Measurements from ENCODE around the gene KLHL22.
"Not testable (repeated sequence)": the region's sequence is repeated elsewhere in the genome, so short reads cannot be mapped to it uniquely, and the experiment has no call there.

Gene KLHL22

DNA sequence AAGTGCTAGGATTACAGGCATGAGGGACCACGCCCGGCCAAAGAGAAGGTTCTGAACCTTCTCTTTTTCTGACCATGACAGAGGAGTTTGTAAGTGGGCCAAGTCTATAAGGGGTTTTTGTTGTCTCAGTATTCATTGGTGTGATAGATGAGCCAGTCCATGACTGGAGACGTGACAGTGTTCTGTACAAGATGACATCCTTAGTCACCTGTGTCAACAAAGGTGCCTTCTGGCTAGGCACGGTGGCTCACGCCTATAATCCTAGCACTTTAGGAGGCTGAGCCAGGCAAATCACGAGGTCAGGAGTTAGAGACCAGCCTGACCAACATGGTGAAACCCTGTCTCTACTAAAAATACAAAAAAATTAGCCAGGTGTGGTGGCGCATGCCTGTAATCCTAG is 4.2 kb upstream of the KLHL22 start:
- no peak for DNase-seq

DNA sequence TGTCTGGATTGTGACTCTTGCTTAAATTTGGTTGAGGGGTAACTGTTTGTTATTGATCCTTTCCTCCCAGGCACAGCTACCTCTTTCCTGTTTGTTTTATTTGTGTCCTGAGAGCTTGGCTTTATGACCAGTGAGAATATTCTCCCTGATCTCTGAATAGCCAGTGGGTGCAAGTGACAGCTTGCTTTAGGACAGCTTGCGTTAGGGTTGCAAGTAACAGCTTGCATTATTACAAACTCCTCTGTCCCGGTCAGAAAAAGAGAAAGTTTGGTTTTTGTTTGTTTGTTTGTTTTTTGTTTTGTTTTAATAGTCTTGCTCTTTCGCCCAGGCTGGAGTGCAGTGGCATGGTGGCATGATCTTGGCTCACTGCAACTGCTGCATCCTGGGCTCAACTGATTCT is 3.3 kb upstream of the KLHL22 start:
- no peak for DNase-seq

DNA sequence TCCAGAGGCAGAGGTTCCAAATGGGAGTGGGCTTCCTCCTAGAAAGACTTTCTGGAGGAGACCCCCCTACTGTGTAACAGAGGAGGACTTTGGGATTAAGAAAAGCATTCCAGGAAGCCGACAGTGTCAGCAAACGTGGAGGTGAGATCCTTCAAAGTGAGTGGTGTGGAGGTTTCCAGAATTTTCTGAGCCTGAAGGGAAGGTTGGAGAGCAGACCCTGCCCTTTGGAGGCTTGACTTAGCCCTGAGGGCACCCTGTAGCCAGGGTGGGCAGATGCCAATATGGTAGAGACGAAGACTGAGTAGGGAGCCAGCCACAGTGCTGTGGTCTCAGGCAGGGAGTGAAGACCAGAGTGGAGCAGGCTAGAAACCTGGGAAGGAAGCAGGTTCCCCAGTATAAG is 1.8 kb upstream of the KLHL22 start:
- no peak for DNase-seq

DNA sequence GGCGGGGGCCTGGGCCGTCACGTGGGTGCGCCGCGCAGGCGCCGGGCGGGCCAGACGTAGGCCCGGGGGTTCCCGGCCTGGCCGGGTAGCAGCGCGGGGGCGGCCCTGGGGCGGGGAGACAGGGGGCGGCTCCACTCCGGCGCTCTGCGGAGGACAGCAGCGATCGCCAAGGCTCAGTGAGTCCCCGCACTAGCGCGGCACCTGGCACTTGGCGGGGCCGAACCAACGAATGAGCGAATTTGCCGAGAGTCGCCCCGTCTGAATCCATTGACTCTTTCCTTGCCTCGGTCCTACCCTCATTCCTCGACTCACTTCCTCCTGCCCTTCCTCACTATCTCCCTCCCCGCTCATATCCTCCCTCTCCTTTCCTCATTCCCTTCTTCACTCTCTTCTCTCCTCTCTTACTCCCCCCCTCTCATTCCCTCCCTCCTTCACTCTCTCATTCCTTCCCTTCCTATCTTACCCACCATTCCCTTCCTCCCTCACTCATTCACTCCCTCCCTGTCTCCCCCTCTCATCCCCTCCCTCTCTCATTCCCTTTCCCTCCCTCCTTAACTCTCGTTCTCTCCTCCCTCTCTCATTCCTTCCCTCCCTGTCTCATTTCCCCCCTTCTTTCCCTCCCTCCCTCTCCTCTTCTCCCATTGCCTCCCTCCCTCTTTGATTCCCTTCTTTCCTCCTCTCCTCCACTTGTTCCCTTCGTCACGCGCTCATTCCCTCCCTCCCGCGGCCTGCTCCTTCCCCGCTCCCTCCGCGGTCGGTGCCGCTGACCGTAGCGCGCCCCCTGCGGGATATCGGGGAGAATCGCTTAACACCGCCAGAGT is 476 bp upstream of the KLHL22 start:
- DNase-seq, result peak; percentile 87

DNA sequence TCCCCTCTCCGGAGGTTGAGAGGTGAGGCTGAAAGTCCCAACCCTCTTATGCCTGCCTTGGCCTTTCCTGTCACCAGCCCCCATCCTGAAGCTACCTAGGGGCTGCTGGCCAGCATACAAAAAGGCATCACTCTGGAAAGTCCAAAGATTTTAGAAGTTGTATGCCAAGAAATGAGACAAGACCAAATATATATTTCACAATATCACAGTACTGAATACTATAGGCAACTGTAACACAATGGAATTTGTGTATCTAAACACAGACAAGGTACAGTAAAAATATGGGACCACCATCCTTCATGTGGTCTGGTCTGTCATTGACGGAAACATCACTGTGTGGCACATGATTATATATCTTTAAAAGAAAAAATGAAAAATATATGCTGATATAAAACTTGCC is 4.2 kb downstream of the KLHL22 start:
- DNase-seq, result no peak

DNA sequence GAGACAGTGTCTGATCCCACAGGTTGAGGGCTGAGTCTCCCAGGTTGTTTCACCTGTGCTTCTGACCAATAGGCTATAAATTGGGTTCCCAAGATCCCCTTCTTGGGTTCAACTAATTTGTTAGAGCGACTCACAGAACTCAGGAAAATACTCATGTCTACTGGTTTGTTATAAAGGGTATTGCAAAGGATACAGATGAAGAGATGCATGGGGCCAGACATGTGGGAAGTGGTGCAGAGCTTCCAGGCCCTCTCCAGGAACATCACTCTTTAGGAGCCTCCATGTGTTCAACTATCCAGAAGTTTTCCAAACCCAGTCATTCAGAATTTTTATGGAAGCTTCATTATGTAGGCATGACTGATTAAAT is 4.7 kb downstream of the KLHL22 start:
- DNase-seq, result no peak

DNA sequence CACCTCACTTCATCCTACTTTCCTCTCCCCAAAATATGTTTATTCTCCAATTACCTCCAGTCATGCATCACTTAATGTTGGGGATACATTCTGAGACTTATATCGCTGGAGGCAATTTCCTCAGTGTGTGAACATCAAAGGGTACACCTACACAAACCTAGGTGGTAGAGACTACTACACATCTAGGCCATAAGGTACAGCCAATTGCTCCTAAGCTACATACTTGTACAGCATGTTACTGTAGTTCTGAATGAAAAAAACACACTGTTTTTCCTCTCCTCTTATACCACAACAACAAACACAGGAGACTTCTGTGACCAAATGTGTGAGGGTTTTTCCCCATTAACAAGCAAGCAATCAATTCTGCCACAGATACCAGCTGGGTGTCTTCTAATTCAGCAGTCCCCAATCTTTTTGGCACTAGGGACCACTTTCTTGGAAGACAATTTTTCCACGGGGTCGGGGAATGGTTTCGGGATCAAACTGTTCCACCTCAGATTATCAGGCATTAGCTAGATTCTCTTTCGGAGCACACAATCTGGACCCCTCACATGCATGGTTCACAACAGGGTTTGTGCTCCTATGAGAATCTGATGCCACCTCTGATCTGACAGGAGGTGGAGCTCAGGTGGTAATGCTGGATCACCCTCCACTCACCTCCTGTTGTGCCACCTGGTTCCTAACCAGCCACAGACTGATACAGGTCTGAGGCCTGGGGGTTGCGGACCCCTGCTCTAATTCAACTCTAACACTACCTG is 5.2 kb downstream of the KLHL22 start:
- no peak for DNase-seq

DNA sequence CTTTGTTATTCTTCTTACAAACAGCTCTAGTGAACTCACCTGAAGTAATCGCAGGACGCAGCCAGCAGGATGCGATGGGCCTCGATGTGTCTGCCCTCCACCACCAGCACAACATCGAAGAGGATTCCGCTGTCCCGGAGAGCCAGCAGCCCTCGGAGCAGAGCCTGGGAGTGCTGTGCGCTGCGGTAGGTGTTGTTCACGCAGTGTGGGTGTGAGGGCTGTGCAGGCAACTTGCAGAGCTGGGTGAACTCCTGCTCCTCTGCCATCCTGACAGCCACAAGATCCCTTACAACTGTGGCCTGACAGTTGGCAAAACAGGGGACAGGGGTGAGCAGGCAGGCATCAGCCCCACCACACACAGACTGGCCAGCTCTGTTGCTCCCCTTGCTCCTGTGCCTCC is 6.6 kb downstream of the KLHL22 start:
- no peak for DNase-seq

DNA sequence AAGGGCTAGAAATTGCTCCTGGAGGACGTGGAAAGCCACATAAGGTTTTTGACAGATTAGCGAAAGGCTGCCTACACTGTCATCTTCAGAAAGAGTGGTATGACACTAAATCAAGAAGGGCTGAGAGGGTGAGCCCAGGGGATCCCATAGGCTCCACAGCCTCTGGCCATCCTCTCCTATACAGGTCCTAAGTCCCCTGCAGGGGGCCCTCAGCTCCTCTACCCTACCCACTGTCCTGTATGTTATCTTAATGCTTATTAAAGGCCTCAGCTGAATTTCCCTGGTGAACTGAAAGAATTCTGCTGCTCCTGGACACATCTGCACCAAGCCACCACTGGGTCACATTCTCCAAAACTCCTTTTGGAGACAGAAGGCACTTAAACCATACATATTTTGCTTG is 7.9 kb downstream of the KLHL22 start:
- DNase-seq, result no peak

DNA sequence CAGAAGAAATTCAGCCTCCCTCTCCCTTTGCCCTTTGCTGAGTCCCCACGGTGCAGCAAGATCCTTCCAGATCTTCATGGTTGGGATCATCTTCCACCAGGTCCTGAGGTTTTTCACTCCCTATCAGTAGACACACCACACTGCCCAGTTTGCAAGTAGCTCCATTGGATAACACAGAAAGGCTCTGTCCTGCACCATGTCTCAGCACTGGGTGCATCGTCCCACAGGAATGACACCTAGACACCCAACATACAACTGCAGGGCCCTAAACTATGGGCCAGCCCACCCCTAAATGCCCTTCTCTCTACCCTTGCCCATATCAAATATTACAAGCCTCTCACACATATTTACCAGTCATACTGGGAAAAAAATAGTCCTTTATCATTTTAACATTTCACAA is 9.4 kb downstream of the KLHL22 start:
- no peak for DNase-seq

DNA sequence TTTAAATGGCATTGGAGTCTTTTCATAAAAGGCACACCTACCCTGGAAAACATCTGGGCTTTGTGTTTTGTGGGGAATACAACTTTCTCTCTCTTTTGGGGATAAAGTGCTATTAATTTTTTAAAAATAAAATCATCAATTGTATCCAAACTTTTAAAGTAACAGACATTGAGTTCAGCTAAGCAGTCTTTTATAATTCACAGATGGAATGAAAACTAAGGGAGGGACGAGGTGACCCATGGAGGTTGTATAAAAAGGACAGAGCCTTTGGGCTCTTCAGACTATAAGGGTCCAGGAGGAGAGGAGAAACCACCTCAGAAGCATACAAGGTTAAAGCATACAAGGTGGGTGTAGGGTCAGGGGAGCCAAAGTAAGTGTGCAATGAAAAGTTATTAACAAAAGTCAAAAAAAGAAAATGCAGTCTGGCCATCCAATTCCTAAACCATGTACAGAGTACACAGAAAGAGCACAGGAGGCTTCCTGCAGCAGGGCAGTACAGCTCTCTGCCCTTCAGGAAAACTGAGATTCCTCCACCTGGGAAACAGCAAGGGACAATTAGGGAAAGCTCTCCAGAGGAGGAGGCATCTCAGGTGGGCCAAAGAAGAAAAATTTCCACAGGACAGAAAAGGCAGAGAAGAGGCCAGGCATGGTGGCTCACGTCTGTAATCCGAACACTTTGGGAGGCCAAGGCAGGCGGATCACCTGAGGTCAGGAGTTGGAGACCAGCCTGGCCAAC is 10.5 kb downstream of the KLHL22 start:
- DNase-seq, result no peak

DNA sequence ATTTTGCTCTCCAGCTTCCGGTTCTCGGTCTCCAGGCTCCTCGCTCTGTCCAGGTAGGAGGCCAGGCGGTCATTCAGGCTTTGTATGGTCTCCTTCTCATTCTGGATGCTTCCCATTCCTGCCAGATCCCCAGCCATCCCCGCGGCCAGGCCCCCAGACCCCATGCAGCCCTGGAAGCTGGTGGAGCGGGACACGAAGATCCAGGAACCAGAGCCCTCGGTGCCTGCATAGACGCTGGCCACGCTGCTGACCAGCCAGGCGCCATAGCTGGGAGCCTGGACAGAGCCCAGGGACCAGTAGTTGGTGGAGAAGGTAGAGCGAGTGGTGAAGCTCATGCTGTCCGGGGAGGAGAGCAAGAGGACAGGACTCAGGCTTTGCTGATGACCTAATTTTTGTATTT is 11.8 kb downstream of the KLHL22 start:
- DNase-seq, result no peak

DNA sequence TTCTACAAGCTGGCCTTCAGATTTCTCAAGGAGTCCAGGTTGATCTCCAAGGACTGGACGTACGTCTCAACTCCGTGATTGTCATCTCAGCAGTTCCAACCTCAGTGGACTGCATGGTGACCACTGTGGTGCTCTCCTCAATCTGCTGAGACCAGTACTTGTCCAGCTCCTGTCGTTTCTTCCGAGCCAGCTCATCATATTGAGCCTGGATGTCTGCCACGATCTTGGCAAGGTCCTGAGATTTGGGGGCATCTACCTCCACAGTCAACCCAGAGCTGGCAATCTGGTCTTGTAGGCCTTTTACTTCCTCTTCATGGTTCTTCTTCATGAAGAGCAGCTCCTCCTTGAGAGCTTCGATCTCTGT is 12.5 kb downstream of the KLHL22 start:
- not testable (repeated sequence) for DNase-seq

DNA sequence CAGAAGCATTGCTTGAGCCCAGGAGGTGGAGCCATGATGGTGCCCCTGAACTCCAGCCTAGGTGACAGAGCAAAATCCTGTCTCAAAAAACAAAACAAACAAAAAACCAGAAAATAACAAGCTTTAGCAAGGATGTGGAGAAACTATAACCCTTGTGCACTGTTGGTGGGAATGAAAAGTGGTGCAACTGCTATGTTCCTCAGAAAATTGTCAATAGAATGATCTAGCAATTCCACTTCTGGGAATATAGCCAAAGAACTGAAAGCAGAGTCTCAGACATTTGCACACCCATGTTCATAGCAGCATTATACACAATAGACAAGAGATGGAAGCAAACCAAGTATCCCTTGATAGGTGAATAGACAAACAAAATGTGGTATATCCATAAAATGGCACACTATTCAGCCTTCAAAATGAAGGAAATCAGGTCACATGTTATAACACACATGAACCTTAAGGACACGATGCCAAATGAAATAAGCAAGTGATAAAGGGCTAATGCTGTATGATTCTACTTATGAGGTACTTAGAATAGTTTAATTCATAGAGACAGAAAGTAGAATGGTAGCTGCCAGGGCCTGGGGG is 15.9 kb downstream of the KLHL22 start:
- no peak for DNase-seq

DNA sequence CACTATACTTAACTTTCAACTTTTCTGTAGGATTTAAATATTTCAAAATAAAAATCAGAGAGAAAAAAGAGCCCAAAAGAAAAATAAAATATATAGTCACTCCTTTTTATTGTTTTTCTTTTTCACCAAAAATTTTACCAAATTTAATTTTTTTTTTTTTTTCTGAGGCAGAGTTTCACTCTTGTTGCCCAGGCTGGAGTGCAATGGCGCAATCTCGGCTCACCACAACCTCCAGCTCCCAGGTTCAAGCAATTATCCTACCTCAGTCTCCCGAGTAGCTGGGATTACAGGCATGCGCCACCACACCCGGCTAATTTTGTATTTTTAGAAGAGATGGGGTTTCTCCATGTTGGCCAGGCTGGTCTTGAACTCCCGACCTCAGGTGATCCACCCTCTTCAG is 17.5 kb downstream of the KLHL22 start:
- DNase-seq, result not testable (repeated sequence)

DNA sequence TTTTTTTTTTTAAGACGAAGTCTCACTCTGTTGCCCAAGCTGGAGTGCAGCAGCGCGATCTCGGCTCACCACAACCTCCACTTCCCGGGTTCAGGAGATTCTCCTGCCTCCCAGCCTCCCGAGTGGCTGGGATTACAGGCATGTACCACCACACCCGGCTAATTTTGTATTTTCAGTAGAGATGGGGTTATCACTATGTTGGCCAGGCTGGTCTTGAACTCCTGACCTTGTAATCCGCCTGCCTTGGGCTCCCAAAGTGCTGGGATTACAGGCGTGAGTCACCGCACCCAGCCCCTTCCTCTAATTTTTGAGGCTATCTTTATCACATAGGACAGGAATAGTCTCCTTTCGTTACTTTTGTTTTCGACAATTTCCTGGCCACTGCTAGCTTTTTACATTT is 20.0 kb downstream of the KLHL22 start:
- not testable (repeated sequence) for DNase-seq

DNA sequence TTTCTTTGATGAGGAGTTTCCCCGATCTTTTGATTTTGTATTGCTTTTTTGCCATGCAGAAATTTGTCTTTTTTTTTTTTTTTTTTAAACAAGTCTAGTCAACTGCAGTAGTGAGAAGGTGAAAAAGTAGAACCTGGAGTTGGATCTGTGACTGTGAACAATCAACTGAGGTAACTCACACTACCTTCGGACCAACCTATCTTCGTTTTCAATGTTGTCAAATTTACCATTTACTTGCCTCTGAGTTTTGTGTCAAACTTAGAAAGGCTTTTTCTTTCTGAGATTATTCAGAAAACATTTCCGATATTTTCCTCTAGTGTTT is 20.5 kb downstream of the KLHL22 start:
- no peak for DNase-seq

DNA sequence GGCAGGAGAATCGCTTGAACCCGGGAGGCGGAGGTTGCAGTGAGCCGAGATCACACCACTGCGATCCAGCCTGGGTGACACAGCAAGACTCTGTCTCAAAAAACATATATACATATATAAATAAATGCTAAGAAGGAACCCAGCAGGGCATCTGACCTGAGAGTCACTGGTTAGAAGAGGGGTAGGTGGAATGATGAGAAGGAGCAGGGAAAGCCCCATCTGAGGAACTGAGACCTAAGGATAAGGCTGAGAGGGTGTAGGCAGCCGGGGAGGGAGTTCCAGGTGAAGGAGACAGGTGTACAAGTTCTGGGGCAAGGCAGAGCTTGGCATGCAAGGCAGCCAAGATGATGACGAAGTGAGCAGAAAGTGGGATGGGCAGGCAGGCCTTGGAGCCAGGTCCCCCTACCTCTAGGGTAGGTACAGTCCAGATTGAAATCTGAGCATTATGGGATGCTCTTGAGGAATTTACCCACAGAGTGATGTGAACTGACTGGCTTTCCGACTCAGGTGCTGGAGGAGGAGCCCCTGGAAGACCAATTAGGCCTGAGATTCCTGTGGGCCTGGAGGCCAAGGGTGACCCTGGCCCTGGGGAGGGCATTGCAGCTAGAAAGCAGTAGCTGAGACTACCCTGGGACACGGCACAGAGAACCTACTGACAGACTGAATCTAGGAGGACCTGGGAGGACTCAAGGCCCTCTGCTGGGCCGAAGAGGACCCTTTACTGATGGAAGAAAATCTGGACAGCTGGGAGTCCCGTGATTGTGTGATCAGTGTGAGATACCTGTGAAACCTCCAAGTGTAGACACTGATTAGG is 22.8 kb downstream of the KLHL22 start:
- DNase-seq, result no peak

DNA sequence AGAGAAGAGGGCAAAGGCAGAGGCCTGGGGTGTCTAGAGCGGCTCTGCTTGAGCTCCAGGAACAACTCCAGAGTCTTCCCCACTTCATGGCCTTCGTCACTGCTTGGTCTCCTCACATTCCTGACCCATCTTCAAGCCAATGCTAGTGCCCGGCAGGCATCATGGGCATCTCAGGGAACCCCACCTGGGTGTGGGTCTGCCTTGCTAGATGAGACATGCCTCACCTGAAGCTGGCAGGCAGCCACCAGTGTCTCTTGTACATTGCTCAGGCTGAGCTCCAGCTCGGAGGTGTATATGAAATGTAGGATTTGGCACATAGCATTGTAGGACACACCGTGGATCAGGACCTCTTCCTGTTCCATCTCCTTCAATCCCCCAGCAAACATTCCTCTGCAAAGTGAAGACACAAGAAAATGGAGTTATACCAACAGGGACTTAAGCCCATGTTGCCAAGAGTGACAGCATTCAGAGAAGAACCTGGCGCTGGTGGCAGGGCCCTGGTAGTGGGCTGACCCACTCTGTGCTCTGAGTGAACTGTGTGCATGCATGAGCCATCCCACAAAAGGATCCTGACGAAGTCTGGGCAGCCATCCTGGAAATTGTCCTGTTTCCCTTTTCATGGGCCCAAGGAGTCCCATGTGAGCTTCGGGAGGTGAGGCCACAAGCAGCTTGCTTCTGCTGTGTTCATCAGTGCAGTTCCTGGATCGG is 24.3 kb downstream of the KLHL22 start:
- no peak for DNase-seq

DNA sequence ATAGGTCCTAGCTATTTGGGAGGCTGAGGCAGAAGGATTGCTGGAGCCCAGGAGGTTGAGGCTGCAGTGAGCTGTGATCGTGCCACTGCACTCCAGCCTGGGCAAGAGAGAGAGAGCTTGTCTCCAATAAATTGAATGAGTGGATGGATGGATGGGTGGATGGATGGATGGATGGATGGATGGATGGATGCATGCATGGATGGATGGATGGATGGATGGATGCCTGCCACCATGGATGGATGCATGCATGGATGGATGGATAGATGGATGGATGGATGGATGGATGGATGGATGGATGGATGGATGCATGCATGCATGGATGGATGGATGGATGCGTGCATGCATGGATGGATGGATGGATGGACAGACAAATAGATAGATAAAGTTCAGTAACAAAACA is 25.1 kb downstream of the KLHL22 start:
- DNase-seq, result not testable (repeated sequence)

DNA sequence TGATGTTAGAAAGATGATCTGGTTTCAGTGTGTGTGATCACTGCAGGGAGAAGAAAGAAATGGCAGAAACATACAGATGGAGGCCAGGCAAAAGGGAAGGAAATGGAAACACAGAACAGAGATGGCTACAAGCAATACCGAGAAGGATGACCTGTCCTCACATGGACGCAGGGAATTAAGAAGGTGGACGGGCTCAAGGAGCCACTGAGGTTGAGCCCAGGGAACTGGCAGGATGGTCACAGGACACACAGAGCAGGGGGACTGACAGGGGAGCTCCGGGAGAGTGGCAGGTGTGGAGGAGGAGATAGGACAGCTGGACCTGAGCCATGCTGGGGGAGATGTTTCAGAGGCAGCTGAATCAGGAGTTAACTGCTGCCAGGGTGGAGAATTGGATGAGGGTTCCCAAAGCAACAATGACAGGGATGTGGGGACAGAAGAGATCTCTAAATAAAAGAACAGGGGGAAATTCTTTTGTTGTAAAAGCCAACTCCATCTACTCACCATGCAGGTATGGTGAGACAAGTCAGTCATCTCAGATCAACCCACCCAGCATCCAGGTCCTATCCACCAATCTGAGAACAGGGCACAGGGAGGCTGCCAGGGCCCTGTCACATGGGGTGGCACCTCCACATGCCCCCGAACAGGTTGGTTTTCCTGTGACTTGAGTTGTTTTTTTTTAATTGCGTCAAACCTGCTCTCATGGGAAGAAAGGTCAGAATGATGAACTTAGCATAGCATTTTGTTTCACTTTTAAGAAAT is 26.3 kb downstream of the KLHL22 start:
- DNase-seq, result no peak
